NB4 (cell line): ENCODE data around the gene RRAS.

Experiments
- MYC ChIP-seq: IDR thresholded peaks from 2 replicates; pipeline ENCODE4 v1.6.1; 2011; ENCODE audit warnings: low read depth, low read length
- POLR2A ChIP-seq: IDR thresholded peaks from 2 replicates; pipeline ENCODE4 v1.6.1; 2011; ENCODE audit warnings: mild to moderate bottlenecking; ENCODE audit not compliant: insufficient read length; ENCODE audit errors: extremely low read depth
- TF ChIP-seq, protein P1 (sequence below): IDR thresholded peaks from one replicate; pipeline ENCODE4 v1.5.1; 2012; ENCODE audit warnings: low read depth, low read length

DNA sequence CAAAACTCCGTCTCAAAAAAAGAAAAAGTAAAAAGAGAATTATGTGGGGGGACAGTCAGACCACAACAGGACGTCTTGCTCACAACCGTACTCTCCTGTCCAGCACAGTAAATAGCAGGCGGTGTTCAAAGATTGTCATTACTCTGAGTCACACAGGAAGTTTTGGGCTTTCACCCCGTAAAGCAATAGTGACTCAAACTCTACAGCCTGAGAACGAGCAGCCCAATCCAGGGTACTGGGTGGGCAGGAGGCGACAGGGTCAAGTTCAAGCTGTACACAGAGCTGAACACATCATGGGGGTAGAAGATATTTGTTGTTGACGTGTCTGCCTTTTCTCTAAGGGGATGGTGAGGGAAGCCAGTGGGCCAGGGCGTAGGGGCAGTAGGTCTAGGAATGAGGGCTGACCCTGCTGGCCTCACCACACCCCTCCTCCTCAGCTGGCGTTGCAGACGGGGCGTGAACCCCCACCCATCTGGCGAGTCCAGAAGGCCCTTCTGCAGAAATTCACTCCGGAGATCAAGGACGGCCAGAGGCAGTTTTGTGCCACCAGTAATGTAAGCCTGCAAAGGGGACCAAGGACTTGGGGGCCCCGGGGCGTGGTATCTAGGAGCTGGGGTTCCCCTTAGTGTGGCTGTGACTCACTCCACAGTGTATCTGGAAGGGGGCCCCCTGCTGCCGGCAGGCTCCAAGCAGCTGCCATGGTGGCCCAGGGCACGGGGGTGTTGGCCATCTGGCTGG, 25.7 kb downstream of the RRAS start:
- TF ChIP-seq, protein P1, sequence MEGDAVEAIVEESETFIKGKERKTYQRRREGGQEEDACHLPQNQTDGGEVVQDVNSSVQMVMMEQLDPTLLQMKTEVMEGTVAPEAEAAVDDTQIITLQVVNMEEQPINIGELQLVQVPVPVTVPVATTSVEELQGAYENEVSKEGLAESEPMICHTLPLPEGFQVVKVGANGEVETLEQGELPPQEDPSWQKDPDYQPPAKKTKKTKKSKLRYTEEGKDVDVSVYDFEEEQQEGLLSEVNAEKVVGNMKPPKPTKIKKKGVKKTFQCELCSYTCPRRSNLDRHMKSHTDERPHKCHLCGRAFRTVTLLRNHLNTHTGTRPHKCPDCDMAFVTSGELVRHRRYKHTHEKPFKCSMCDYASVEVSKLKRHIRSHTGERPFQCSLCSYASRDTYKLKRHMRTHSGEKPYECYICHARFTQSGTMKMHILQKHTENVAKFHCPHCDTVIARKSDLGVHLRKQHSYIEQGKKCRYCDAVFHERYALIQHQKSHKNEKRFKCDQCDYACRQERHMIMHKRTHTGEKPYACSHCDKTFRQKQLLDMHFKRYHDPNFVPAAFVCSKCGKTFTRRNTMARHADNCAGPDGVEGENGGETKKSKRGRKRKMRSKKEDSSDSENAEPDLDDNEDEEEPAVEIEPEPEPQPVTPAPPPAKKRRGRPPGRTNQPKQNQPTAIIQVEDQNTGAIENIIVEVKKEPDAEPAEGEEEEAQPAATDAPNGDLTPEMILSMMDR: peak; percentile 9
- TF ChIP-seq POLR2A (no peak), MYC (no peak)
